Retinal pigment epithelial cell (primary cell): ENCODE results near the gene PPM1E.

ENCODE experiments used
- DNase-seq: peaks from one replicate; pipeline ENCODE4 v3.0.0-alpha.2; 2010; ENCODE audit warnings: low read depth
- H3K4me3 ChIP-seq: 2 replicates; pipeline ENCODE4 v1.5.1; 2011; ENCODE audit warnings: mild to moderate bottlenecking, low read length, control low read depth, moderate library complexity
- TF ChIP-seq, protein P1 (sequence below): conservative IDR thresholded peaks from 2 replicates; pipeline ENCODE4 v1.5.1; 2011; ENCODE audit warnings: low read depth, low read length, control low read depth, inconsistent platforms

Gene PPM1E

DNA sequence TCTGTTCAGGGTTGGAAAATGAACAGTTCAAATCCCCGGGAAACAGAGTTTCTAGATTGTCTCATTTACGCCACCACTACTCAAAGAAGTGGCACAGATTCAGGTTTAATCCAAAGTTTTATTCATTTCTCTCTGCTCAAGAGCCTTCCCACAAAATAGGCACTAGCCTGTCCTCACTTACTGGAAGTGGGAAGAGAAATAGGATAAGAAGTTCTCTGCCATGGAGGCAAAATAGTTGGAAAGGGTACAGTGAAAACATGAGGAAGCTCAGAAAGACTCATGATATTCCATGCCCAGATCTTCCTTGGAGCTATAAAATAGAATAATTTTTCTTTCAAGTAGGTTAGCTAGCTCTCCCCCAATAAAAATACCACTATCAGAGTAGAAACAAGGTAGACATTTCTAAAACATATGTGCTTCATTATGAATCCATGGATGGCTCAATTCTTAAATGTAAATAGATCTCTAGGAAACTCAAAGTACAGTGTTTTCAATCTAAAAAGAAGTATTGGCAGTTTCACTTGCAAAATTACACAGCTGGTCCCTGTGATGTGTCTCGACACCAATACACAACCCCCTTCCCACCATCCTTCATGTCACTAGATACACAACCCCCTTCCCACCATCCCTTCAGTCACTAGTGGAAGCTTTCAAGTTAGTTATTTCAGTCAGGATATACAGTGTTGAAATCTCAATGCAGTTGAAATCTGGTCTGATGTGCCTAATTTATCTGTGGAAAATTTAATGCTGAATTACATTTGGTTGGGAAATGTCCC lies 225.2 kb downstream of the PPM1E start:
- TF ChIP-seq, protein P1, sequence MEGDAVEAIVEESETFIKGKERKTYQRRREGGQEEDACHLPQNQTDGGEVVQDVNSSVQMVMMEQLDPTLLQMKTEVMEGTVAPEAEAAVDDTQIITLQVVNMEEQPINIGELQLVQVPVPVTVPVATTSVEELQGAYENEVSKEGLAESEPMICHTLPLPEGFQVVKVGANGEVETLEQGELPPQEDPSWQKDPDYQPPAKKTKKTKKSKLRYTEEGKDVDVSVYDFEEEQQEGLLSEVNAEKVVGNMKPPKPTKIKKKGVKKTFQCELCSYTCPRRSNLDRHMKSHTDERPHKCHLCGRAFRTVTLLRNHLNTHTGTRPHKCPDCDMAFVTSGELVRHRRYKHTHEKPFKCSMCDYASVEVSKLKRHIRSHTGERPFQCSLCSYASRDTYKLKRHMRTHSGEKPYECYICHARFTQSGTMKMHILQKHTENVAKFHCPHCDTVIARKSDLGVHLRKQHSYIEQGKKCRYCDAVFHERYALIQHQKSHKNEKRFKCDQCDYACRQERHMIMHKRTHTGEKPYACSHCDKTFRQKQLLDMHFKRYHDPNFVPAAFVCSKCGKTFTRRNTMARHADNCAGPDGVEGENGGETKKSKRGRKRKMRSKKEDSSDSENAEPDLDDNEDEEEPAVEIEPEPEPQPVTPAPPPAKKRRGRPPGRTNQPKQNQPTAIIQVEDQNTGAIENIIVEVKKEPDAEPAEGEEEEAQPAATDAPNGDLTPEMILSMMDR = no peak

DNA sequence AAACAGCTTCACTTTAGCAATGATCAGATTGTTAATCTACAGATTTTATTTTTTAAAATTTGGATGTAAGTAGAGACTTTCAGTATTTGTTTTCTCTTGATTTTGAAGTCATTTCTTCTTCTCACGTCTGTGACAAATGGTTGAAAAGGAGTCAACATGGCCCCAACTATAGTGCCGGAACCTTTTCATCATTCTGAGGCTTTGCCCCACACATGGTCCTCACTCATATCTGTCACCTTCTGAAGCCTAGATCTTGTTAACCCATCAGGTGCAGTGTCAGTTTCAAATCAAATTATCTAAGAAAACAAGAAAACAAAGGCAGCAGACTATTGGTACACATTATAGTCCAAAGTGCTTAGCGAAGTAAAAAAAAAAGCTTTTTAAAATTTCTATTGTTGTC lies 227.0 kb downstream of the PPM1E start:
- no peak for DNase-seq
- TF ChIP-seq, protein P1 = no peak
- H3K4me3 ChIP-seq = no peak overlapping the region

More for the DNA sequence above, 225.2 kb downstream of the PPM1E start:
- H3K4me3 ChIP-seq = no peak overlapping the region
- no peak for DNase-seq

DNA sequence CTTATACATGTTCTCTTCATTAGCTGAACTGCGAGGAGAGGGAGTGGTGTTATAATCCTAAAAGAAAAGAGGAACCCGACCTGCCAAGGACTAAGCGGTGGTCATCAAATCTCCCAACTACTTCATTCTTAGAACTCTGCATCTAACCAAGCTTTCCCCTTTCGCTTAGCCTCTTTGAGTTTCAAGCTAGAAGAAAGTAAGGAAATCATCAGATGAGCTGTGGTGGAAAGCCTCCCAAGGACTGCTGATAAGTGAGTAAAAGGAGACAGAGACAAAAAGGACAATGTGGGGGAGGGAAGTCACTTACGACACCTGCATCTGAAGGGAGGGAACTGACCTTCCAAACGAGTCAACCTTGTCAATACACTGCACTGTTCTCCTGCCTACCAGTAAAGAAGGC lies 229.7 kb downstream of the PPM1E start:
- TF ChIP-seq, protein P1 = no peak
- no peak for DNase-seq
- no peak overlapping the region for H3K4me3 ChIP-seq

DNA sequence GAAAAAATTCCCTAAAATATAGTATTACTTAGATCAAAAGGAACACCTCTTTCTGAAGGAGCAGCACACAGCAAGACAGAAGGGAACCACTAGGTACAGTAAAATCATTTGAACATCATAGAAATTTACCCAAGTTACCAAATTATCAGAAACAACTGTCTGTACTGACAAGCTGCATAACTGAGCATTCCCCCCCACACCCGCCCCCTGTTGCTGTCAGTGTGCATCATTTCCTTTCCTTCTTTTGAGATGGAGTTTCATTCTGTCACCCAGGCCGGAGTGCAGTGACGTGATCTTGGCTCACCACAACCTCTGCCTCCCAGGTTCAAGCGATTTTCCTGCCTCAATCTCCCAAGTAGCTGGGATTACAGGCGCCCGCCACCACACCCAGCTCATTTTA lies 230.3 kb downstream of the PPM1E start:
- TF ChIP-seq, protein P1 = no peak
- DNase-seq = no peak
- no peak overlapping the region for H3K4me3 ChIP-seq

DNA sequence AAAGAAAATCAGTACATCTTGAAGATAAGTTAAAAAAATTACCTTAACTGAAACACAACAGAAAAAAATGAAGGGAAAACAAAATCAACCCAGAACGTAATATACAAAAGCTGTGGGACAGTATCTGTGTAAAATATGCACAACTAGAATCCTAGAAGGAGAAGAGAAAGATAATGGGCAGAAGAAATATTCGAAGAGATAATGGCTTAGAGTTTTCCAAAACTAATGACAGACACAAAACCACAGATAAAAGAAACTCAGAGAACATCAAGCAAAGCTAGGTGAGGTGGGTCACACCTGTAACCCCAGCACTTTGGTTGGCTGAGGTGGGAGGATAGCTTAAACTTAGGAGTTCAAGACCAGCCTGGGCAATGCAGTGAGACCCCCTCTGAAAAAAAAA lies 234.0 kb downstream of the PPM1E start:
- TF ChIP-seq, protein P1 = no peak

DNA sequence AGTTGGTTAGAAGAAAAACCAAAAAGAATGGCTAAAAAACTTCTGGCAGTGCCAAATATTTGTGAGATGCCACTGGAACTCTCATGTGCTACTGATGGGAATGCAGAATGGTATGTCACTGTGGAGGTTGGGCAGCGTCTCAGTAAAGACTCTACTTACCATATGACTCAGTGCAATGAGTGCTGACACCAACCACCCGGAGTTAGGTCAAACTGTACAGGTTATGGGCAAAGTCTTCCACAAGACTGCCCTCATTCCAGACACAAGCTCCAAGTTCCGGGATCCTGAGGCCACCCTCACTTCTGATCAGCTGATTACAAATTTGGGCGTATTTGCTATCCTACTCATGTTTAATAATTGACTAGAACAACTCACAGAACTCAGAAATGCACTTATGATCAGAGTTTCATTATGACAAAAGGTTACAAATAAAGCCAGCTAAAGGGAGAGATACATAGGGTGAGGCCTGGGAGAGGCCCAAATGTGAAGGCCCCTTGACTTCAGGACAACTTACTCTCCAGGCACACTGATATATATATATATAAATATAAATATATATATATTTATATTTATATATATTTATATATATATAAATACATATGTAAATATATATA lies 236.2 kb downstream of the PPM1E start:
- TF ChIP-seq, protein P1 = no peak
- DNase-seq = peak; percentile 66
- H3K4me3 ChIP-seq = no peak overlapping the region

More for the DNA sequence above, 234.0 kb downstream of the PPM1E start:
- DNase-seq = no peak
- no peak overlapping the region for H3K4me3 ChIP-seq

DNA sequence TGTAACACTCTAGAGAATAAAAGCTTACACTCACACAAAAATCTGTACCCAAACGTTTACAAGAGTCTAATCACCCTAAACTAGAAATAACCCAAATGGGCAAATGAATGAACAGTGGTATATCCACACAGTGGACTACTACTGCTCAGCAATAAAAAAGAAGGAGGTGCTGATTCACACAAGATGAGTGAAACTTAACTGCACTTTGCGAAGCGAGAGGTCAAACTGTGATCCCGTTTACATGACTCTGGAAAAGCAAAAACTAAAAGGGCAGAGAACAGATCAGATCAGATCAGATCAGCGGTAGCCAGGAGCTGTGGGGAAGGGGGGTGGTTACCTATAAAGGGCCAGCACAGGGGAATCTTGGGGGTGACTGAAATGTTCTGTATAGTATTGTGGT lies 237.7 kb downstream of the PPM1E start:
- H3K4me3 ChIP-seq = no peak overlapping the region
- no peak for DNase-seq

More for the DNA sequence above, 237.7 kb downstream of the PPM1E start:
- TF ChIP-seq, protein P1 = no peak
